ENCODE data around the gene C1orf35.
A peak's percentile ranks its signal among the peaks of the same experiment; 100 is the strongest.

C1orf35 gene

GRCh38 chr1:228084325-228084724, 18.8 kb downstream of the C1orf35 start:
- no peak for DNase-seq
- in situ Hi-C loops (cut with HindIII; ENCODE audit: low pct_ligation_motif_present, low pct_unique_long_range_greater_than_20kb, low sequenced_read_pairs) = no loop called here

DNA sequence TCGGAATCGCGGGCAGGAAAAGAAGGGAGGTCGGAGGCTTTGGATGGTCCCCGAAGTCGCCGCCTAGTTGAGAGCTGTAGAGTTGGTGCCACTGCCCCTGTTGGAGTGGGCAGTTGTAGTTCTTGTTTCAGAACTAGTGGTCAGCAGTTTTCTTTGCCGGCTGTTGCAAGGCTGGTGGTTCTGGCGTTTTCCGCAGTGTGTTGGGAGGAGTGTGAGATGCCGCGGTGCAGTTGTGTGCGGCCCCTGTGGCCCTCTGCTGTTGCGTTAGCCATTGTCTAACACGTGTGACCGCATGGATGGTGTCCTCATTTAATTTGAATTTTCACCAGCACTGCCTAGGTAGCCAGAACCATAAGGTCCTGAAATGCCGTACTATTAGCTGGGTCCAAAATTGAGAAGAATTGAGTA, 19.2 kb downstream of the C1orf35 start:
- in situ Hi-C loops (cut with HindIII; ENCODE audit: low pct_ligation_motif_present, low pct_unique_long_range_greater_than_20kb, low sequenced_read_pairs) = no loop called here
- peak; percentile 38 for DNase-seq

GRCh38 chr1:228082918-228083870, 19.9 kb downstream of the C1orf35 start:
- DNase-seq = peak; percentile 56
- in situ Hi-C loops (cut with HindIII; ENCODE audit: low pct_ligation_motif_present, low pct_unique_long_range_greater_than_20kb, low sequenced_read_pairs) = no loop called here

DNA sequence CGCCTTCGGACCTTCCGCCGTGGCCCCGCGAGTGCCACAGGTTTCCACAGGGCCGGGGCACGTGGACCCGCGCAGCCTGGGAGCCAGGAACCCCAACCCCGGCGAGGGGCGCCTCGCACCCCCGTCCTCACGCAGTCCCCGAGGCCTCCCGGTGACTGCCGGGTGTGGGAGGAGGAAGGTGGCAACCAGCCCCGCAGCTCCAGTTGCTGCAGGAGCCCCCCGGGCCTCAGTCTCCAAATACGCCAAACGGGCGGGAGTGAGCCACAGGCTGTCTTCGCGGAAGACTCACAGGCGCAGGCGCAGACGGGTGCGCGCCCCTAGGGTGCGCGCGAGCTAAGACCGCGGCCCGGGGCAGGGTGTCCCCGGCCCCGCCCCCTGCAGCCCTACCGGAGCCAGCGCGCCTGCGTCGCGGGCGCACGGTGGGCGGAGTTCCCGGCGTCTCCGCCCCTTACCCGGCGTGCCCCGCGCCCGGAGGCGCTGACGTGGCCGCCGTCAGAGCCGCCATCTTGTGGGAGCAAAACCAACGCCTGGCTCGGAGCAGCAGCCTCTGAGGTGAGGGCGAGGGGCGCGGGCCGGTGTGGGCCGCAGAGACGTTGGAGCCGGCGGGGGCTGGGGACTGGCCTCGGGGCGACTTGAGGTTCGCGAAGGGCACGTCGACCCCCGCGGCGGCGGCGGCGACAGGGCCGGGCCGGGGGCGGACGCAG, 20.8 kb downstream of the C1orf35 start, which contains the start of gene ARF1:
ARF1 (plus strand) TSS at position 495 of the 704 bp plus-strand sequence. CDS start 14,407 bp downstream, outside the sequence.
- peak; percentile 95 for DNase-seq
- in situ Hi-C loops (cut with HindIII; ENCODE audit: low pct_ligation_motif_present, low pct_unique_long_range_greater_than_20kb, low sequenced_read_pairs) = no loop called here

- peak; percentile 23 for DNase-seq
- in situ Hi-C loops (cut with HindIII; ENCODE audit: low pct_ligation_motif_present, low pct_unique_long_range_greater_than_20kb, low sequenced_read_pairs) = no loop called here
These were observed 21.4 kb downstream of the C1orf35 start for GRCh38 chr1:228081578-228082213.

GRCh38 chr1:228081144-228081543, 22.0 kb downstream of the C1orf35 start:
- in situ Hi-C loops (cut with HindIII; ENCODE audit: low pct_ligation_motif_present, low pct_unique_long_range_greater_than_20kb, low sequenced_read_pairs) = no loop called here

DNA sequence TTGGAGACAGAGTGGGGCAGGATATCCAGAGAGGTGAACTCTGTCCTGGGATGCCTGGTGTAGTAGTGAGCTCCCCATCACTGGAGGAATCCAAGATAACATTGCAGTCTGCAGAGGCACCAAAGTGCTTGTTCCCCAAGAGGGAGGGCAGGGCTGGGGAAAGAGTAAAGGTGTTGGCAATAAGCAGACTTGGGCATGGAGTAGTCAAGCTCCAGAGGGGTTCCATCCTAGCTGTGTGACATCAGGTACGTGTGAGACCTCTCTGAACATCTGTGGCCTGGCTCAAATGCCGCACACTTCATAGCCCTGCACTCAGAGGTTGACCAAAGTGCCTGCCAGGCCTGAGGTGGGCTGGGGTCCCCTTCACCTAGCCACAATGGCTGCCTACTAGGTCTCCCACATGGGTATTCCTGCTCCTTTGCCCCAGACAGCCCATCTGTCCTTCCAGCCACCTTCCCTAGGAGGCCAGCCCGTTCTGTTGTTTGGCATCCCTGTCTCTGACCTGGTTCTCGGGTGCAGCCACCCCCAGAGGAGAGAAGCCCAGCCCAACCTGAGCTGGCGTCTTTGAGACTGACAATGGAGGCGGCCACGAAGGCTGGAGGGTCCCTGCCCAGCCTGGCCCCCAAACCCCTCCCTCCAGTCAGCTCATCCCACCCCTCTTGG, 23.4 kb downstream of the C1orf35 start:
- in situ Hi-C loops (cut with HindIII; ENCODE audit: low pct_ligation_motif_present, low pct_unique_long_range_greater_than_20kb, low sequenced_read_pairs) = no loop called here
- no peak for DNase-seq

More at GRCh38 chr1:228081144-228081543, 22.0 kb downstream of the C1orf35 start:
- DNase-seq = no peak

DNA sequence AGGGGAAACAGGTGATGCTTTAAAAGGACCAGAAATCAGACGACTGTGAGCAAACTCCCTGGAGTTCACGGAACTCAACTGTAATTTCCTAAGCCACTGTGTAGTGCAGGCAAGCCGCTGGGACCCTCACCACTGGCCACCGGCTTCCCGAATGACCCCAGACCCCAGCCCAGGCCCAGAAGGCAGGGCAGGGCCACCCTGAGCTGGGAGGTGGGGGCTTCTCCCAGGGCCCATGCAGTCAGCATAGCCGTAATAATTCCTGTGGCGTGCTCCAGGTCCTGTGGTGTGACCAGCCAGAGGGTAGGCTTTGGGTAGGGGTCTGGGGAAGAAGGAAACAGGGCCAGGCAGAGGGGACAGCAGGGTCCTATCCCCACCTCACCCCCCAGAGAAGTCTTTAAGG, 24.1 kb downstream of the C1orf35 start:
- DNase-seq = no peak
- in situ Hi-C loops (cut with HindIII; ENCODE audit: low pct_ligation_motif_present, low pct_unique_long_range_greater_than_20kb, low sequenced_read_pairs) = no loop called here

GRCh38 chr1:228077565-228078330, 25.4 kb downstream of the C1orf35 start:
- in situ Hi-C loops (cut with HindIII; ENCODE audit: low pct_ligation_motif_present, low pct_unique_long_range_greater_than_20kb, low sequenced_read_pairs) = no loop called here
- DNase-seq = no peak

- in situ Hi-C loops (cut with HindIII; ENCODE audit: low pct_ligation_motif_present, low pct_unique_long_range_greater_than_20kb, low sequenced_read_pairs) = no loop called here
- no peak for DNase-seq
These were observed 26.2 kb downstream of the C1orf35 start for GRCh38 chr1:228076796-228077430.

DNA sequence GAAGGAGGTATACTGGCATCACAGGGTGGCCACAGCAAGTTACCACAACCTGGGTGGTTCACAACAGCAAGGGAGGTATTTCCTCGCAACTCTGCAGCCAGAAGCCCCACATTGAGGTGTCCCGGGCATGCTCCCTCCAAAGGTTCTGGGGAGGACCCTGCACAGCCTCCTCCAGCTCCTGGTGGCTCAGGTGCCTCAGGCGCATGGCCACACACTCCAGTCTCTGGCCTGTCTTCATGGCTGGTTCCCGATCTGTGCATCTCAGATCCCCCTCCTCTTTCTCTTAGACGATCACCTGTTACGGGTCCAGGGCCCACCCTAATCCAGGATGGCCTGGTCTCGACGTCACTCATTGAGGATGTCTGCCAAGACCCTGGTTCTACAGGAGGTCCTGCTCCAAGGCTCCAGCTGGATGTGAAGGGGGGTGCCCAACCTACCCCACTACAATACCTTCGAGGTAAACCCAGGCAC, 27.3 kb downstream of the C1orf35 start:
- no peak for DNase-seq
- in situ Hi-C loops (cut with HindIII; ENCODE audit: low pct_ligation_motif_present, low pct_unique_long_range_greater_than_20kb, low sequenced_read_pairs) = no loop called here

GRCh38 chr1:228074954-228075730, 28.0 kb downstream of the C1orf35 start:
- no peak for DNase-seq
- in situ Hi-C loops (cut with HindIII; ENCODE audit: low pct_ligation_motif_present, low pct_unique_long_range_greater_than_20kb, low sequenced_read_pairs) = no loop called here

DNA sequence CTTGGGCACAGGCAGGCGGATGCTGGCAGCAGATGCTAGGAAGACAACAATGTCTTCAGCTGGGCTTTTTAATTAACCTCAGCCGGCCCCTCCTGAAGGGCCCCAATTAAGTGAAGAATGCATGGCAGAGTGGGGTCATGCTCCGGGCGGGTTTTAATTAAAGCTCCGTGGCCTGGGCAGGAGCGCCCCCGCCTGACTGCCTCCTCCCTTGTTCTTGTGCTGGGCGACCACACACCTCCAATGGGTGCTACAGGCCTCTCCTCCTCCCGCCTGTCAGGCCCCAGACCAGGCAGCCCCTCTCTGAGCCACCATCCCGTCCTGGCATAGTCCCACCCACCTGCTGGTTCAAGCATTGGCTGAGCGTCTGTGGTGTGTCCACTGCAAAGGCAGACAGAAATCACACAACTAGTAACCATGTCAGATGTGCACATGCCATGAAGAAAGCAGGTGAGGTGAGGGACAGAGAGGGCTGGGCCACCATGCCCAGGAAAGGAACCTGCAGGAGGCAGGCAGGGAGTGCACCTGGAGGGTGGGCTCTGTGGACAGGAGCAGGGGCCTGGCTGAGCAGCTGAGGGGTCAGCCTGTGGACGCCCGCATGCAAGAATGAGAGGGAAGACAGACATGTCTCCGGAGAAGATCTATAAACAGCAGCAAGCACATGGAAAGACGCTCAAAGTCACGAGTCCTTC, 29.1 kb downstream of the C1orf35 start:
- in situ Hi-C loops (cut with HindIII; ENCODE audit: low pct_ligation_motif_present, low pct_unique_long_range_greater_than_20kb, low sequenced_read_pairs) = no loop called here
- no peak for DNase-seq

DNA sequence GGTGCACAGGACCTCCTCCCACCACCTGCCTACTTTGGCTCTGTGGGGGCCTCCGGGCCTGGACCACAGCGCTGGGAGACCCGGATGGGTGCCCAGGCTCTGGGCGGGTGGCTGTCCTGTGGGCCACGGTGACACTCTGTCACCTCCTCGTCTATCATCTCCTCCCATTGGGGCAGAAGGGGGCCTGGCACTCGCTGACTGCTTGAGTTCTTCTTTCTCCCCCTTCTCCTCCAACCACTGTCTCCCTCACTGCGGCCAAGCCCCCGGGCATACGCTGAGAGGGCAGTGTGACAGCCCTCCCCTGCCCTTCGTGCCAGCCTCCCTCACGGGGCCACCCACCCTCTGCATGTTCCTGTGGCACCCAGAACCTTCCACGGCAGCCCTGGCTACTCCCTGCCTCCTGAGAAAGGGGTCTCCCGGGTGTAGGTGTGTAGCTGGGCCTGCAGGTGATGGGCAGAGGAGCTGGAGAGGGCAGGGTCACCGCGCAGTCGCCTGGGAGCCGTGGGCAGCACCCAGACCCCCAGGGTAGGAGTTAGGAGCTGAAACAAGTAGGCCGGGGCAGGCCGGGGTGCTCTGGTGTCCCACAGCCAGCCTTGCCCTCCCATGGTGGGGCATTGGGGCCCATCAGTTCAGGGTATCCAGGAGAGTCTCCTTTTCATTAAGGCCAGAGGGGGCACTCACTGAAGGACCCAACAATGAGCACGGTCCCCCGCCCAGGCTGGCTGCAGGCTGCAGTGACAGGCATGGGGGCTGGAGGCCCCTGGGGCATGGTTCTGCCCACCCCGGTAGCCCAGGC, 29.9 kb downstream of the C1orf35 start:
- in situ Hi-C loops (cut with HindIII; ENCODE audit: low pct_ligation_motif_present, low pct_unique_long_range_greater_than_20kb, low sequenced_read_pairs) = no loop called here

DNA sequence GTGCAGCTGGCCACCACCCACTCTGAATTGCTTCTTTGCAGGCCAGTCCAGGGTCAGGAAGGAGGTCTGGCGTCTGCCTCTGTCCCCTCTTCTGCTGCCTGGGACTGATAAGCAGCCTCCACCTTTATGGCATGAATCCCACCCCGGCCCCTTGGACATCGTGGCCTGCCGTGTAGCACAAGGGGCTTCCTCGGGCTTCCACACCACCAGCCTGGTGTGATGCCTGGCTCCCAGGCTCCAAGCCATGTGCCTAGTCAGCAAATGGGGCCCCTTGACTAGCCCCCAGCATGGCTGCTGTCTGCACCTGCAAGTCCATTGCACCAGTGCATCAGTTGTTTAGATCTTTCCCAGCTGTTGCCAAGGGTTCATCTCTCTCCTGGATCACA, 30.5 kb downstream of the C1orf35 start:
- no peak for DNase-seq
- in situ Hi-C loops (cut with HindIII; ENCODE audit: low pct_ligation_motif_present, low pct_unique_long_range_greater_than_20kb, low sequenced_read_pairs) = no loop called here

More for the DNA sequence above, 29.9 kb downstream of the C1orf35 start:
- no peak for DNase-seq
